Left renal pelvis (tissue), 4 donors: ENCODE data around the gene SPATA31D4. TPM values are rescaled to one million over a fixed set of nuclear protein-coding genes. Genes with fewer than 3 reads are reported as not detected.

Source experiments
- DNase-seq, 4 donors: peaks; one replicate each; pipeline ENCODE4 v3.0.0-alpha.2; 2013; ENCODE audit warnings: low read depth in 4 of 4, low spot score in 3 of 4
- polyA plus RNA-seq, 4 donors: library from polyadenylated mRNA; unstranded; fragments of 120-200 nt; gene quantifications; one replicate each; pipeline ENCODE4 v1.2.1, GENCODE V29; 2013; ENCODE audit not compliant: insufficient read length in 4 of 4

SPATA31D4 gene
- polyA plus RNA-seq, 4 donors: not detected

DNA sequence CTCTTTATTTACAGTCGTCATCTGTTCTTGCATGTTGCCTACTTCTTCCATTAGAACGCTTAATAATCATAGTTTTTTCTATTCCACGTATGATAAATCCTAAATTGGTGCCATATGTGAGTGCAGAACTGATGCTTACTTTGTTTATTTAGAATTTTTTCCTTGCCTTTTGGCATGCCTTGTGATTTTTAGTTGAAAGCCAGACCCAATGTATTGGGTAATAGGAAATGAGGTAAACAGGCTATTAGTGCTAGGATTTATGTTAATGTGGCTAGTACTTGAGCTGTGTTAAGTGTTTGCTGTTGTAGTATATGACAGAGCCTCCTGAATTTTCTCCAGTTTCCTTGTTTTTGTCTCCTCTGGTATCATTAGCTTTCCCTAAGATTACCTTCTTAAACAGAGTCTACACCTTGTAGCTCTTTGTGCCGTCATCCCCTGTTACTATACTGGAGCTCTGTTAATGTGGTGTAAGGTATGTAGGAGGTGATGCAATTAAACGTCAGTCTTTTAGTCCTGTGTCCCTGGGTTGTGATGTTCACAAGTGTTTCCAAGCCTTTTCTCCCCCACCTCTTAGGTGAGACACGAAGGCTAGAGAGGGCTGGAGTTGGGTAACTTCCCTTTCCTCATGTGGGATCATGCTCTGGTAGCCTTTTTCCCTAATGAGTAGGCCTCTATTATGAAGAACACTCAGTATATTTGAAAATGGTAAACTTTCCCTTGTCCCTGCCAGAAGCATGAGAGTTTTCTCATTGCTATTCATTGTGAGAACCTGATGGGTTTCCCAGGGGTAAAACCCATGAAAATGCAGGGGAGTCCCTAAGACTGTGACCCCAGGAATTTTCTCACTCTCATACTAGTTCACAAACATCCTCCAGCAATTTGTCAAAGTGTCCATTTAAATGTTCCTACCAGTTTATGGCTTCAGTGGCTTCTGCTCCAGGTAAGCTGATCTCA lies 36.3 kb downstream of the SPATA31D4 start:
- no peak for DNase-seq

DNA sequence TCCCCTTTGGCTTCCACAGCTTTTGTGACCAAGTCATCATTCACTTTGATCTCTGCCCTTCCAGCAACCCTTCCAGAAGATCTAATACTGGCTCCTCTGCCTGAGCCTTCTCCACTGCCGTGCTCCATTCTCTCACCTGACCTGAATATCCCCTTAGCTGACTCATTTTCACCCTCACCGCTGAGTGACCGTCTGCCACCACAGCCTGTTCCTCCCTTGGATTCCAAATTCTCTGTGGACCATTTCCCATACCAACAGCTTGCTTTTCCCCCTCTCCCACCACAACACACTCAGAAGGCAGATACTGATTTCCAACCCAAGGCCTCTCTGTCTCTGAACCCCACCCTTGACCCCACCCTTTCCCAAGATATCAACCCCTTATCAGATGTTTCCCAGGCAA lies 39.8 kb downstream of the SPATA31D4 start:
- no peak for DNase-seq

GRCh38 chr9:81969971-81970370 lies 41.7 kb downstream of the SPATA31D4 start:
- DNase-seq: no peak

DNA sequence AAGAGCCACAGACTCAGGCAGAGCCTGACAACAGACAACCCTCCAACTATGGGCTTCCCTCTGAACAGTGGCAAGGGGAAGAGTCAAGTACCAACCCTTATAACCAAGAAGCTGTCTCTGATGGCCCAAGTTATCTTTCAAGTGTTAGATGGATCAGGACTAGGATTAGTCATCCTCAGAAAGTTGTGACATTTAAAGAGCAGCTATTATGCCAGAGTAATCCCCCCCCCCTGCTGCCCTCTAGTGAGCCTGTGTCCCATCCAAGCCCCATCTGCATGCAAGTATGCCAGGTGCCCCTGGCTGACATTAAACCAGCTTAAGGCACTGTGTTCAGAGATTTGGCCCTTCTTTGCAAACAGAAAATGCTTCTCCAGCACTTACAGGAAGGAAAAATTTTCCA lies 43.5 kb downstream of the SPATA31D4 start:
- DNase-seq: no peak

DNA sequence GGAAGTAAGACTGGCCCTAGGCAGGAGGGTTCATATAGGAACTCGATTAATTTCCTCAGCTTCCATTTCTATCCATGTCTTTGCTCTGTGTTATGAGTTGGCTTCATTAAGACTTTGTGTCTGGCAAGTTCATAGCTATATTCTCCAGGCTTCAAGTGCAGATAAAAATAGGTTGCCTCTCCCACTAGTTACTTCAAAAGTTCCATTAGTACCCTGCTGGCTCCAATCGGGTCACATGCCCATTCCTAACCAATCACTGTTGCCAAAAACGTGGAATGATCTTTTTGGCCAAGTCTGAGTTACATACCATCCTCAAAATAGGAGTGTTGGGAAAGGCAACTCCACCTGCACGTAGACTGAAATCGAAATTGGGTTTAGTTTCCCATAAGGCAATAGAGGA lies 46.5 kb downstream of the SPATA31D4 start:
- DNase-seq: no peak

- DNase-seq: no peak
These were observed 48.1 kb downstream of the SPATA31D4 start for GRCh38 chr9:81976351-81976750.

GRCh38 chr9:81979196-81979595 lies 51.0 kb downstream of the SPATA31D4 start:
- no peak for DNase-seq

GRCh38 chr9:81980568-81980967 lies 52.3 kb downstream of the SPATA31D4 start:
- no peak for DNase-seq

GRCh38 chr9:81981883-81982282 lies 53.7 kb downstream of the SPATA31D4 start:
- DNase-seq: no peak

Other genes starting within 250 kb of the SPATA31D4 start
- gene TLE1, start 238.9 kb upstream of the SPATA31D4 start, polyA plus RNA-seq: 100 to 1,000 TPM in 1 of 4 donors, 10 to 100 TPM in 3; 64.2 to 111 (median 72.5) TPM
- gene SPATA31D3, start 15.1 kb downstream of the SPATA31D4 start, polyA plus RNA-seq: not detected
- not detected for gene SPATA31D1, start 60.3 kb downstream of the SPATA31D4 start, polyA plus RNA-seq